SHP77 (cell line): Measurements from ENCODE around the gene CRLF2.
"Not testable (repeated sequence)": the region's sequence is repeated elsewhere in the genome, so short reads cannot be mapped to it uniquely, and the experiment has no call there.

Source experiments
- DNase-seq, 2 experiments: peaks; one replicate each; lab custom pipeline; 2025; lab: John Stamatoyannopoulos, UW

Gene CRLF2

DNA sequence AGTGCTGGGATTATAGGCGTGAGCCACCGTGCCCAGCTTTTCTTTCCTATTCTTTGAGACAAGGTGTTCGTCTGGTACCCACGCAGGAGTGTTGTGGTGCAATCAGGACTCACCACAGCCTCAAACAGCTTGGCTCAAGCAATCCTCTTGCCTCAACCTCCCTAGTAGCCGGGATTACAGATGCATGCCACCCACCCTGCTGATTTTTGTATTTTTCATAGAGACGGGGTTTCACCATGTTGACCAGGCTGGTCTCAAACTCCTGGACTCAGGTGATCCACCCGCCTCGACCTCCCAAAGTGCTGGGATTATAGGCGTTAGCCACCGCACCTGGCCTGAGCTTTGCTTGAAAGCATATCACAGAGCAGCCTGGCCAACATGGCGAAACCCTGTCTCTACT is 1.5 kb upstream of the CRLF2 start:
- DNase-seq, result no peak

GRCh38 chrX:1210844-1211243 is 1.6 kb downstream of the CRLF2 start:
- DNase-seq, result no peak

GRCh38 chrX:1207496-1208025 is 4.9 kb downstream of the CRLF2 start:
- DNase-seq, result no peak

GRCh38 chrX:1205681-1206611 is 6.5 kb downstream of the CRLF2 start:
- DNase-seq, result no peak

DNA sequence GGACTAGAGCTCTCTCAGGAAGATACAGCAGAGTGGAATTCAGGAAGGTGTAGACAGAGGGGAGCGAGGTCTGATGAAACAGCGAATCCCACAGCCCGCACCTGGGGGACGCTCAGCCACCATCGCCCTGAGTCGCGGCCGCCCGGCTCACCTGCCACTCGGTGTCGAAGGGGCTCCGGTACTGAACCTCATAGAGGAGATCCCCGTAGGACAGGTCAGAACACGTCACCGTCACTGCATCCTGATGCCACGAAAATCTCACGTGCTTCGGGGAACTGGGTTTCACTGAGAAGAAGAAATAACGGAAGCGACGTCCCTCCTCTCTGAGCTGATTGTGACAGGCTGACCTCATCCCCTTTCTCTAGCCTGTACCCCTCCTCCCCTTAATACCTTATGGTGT is 10.2 kb downstream of the CRLF2 start:
- no peak for DNase-seq

DNA sequence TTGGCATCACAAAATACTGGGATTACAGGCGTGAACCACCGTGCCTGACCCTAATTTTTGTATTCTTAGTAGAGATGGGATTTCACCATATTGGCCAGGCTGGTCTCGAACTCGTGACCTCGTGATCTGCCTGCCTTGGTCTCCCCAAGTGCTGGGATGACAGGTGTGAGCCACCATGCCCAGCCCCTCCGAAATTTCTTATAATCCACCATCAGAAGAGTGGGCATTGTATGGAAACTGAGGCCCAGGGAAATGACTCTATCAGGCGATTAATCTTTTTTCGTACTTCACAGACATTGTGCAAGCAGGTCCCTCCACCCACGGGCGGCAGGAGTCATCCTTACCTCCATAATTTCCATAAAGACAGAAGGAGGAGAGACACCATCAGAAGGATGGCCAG is 16.0 kb downstream of the CRLF2 start:
- DNase-seq, result no peak

GRCh38 chrX:1192196-1192595 is 20.3 kb downstream of the CRLF2 start:
- not testable (repeated sequence) for DNase-seq

DNA sequence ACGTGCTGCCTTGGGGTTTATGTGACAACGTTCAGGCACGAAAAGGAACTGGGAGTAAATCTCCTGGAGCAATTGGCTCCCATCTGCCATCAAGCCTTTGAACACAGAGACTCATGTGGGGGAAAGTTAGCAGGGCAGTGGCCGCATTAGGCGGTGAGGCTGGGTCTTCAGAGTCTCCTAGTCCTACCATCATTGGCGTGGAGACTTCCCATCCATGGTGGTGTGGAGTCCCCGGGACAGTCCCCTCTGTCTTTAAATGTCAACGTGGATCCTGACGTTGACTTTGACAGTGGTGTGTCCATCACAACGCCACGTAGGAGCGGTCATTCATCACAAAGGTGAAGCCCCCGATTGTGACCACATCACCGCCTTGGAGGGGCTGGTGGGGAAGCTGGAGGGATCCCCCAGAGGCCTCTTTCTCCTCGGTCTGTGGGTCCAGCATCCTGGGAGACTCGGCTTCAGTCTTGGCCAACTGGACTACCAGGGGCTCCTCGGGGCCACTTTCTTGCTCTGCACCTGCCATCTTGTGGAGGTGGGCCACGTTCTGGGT is 21.8 kb downstream of the CRLF2 start:
- DNase-seq, result no peak

DNA sequence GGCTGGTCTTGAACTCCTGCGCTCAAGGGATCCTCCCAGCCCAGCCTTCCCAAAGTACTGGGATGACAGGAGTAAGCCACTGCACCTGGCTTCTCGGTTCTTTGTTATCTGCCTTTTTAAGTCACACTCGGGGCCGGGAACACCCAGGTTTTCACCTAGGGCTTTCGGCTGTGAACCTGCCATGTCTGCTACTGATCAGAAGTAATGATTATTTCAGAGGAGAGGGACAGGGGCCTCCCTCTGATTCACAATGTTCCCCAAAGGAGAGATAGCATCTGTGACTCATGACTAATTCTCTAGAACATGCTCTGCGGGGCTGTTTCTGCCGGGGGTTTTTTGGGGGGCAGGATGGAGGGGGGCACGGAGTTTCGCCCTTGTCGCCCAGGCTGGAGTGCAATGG is 26.9 kb downstream of the CRLF2 start:
- DNase-seq, result no peak

DNA sequence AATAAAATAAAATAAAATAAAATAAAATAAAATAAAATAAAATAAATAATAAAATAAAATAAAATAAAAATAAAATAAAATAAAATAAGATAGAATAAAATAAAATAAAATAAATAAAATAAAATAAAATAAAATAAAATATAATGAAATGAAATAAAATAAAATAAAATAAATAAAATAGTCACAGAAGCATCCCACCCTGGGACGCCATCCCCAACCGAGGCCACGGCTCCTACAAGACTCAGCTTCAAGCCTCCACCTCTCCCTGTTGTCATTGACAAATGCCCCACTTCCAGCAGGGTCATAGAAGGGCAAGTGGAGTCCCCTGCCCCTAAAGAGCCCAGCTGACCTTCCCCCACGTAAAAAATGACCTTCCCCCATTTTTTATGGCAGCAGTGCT is 30.2 kb downstream of the CRLF2 start:
- DNase-seq, result no peak

DNA sequence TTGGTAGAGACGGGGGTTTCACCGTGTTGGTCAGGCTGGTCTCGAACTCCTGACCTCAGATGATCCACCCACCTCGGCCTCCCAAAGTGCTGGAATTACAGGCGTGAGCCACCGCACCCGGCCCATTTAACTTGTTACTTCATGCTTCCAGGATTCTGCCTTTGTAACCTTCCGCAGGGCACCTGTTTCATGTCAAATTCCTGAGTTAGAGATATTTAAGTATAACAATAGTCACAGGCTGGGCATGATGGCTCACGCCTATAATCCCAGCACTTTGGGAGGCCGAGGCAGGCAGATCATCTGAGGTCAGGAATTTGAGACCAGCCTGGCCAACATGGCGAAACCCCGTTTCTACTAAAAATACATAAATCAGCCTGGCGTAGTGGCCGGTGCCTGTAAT is 30.8 kb downstream of the CRLF2 start:
- not testable (repeated sequence) for DNase-seq

DNA sequence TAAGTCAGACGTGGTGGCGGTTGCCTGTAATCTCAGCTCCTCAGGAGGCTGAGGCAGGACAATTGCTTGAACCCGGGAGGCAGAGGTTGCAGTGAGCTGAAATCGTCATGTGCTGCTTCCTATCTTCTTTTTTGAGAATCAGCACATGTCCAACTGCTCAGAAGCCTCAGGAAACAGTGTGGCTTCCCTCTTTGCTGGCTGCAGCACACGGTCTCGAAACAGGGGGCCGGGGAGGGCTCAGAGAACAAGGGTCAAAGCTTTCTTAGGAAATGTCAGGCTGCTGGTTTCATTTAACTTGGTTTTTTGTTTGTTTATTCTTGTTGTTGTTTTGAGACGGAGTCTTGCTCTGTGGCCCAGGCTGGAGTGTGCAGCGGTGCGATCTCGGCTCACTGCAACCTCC is 31.3 kb downstream of the CRLF2 start:
- DNase-seq, result no peak

DNA sequence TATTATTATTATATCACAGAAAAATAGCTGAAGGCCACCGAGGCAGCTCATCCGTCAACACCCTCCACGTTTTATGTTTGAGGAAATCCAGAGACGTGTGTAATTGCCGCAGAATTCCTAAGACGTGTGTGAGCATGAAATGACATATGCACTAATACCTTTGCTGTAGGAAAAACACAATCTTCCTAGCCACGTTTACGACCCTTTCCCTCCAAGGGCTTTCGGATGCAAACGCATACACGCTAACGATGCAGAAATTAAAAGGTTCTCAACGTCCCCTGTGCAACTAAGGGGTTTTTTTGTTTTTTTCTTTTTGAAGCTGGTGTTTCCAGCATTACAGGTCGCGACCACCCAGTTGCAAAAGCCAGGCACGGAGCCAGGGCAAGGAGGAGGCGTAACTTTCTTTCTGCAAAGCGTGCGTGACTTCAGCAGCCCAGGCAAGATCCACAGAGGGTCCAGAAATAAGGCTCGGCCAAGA is 33.8 kb downstream of the CRLF2 start:
- no peak for DNase-seq

DNA sequence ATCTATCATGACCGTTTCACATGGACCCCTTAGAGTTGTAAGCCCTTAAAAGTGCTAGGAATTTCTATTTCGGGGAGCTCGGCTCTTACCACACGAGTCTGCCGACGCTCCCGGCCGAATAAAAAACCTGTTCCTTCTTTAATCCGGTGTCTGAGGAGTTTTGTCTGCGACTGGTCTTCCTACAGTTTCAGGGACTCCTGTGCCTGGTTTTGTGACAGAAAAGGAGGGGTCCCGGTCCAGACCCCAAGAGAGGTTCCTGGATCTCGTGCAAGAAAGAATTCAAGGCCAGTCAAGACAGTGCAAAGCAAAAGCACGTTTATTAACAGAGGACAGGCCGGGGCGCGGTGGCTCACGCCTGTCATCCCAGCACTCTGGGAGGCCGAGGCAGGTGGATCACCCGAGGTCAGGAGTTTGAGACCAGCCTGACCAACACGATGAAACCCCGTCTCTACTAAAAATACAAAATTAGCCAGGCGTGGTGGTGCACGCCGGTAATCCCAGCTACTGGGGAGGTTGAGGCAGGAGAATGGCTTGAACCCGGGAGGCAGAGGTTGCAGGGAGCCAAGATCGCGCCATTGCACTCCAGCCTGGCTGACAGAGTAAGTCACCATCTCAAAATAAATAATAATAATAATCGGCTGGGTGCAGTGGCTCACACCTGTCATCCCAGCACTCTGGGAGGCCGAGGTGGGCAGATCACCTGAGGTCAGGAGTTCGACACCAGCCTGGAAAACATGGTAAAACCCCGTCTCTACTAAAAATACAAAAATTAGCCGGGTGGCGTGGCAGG is 35.7 kb downstream of the CRLF2 start:
- DNase-seq, result not testable (repeated sequence)

- not testable (repeated sequence) for DNase-seq
Observed at GRCh38 chrX:1174609-1175545, 37.6 kb downstream of the CRLF2 start.

DNA sequence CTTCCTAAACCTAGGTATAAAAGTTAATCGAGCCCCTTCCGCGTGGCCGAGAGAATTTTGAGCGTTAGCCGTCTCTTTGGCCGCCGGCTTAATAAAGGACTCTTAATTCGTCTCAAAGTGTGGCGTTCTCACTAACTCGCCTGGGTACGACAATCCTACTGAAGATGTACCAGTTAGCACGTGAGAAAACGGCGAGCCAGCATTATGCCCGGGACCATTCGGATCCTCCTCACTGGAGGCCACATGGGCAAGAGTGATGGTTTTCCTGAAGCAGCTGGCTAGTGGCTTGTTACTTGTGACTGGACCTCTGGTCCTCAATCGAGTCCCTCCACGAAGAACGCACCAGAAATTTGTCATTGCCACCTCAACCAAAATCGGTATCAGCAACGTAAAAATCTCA is 39.0 kb downstream of the CRLF2 start:
- not testable (repeated sequence) for DNase-seq

DNA sequence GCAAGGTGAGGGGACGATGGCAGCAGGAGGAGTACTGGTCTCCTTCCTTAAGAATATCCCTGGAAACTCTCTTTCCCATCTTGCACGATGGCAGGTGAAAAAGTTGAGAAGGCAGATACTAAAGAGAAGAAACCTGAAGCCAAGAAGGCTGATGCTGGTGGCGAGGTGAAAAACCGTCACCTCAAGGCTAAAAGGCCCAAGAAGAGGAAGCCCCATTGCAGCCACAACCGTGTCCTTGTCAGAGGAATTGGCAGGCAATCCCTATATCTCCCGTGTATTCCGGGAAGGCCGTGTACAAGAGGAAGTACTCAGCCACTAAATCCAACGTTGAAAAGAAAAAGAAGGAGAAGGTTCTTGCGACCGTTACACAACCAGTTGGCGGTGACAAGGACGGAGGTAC is 40.0 kb downstream of the CRLF2 start:
- no peak for DNase-seq

DNA sequence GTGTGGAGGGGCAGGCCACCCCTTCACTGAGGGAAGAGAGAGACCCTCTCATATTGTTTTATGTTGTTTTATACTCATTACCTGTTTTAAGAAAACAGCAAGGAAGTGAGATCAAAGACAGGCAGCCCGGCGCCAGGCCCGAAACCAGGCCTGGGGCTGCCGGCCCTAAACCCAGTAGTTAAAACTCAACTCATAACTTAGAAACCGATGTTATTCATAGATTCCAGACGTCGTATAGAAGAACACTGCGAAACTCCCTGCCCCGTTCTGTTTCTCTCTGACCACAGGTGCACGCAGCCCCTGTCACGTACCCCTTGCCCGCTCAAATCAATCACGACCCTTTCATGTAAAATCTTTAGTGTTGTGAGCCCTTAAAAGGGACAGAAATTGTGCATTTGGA is 40.5 kb downstream of the CRLF2 start:
- not testable (repeated sequence) for DNase-seq

GRCh38 chrX:1170243-1170642 is 42.2 kb downstream of the CRLF2 start:
- no peak for DNase-seq

DNA sequence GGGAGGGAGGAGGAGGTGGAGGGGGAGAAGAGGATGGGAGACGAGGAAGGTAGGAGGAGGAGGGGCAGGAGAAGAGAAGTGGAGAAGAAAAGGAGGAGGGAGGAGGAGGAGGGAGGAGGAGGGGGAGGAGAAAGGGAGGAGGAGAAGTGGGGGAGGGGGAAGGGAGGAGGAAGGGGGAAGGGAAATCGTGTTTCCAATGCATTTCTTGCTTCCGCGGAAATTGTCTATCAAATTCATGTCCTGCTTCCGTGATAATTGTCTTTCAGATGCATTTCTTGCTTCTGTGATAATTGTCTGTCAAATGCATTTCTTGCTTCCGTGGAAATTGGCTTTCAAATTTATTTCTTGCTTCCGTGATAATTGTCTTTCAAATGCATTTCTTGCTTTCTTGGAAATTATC is 43.3 kb downstream of the CRLF2 start:
- no peak for DNase-seq

DNA sequence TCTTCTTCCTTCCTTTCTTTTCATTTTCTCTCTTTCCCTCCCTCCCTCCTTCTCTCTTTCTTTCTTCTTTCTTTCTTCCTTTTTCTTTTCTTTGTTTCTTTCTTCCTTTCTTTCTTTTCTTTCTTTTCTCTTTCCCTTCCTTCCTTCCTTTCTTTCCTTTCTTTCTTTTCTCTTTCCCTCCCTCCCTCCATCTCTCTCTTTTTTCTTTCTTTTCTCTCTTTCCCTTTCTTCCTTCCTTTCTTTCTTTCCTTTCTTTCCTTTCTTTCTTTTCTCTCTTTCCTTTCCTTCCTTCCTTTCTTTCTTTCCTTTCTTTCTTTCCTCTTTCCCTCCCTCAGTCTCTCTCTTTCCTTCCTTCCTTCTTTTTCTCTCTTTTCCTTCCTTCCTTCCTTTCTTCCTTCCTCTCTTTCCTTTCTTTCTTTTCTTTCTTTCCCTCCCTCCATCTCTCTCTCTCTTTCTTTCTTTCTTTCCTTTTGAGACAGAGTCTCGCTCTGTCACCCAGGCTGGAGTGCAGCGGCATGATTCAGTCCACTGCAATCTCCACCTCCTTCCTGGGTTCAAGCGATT is 44.4 kb downstream of the CRLF2 start:
- no peak for DNase-seq
